Endothelial cell of umbilical vein (primary cell): ENCODE measurements around the gene BMP2. TPM values are rescaled to one million over a fixed set of nuclear protein-coding genes. Genes with fewer than 3 reads are reported as not detected.

Experiments
- BruUV-seq: library from RNA; stranded (reverse); fragments of 400-500 nt; replicated peaks from 2 replicates; lab custom pipeline; 2021; lab: Mats Ljungman, UMichigan
- CTCF ChIA-PET: fragments of 300-600, 350-600 bp; sonication (Branson Sonifier 250); formaldehyde crosslinking; loops from one replicate; lab custom pipeline; 2021; ENCODE audit warnings: antibody characterized with exemption, inconsistent platforms; lab: Charles Lee
- POLR2A ChIA-PET: fragments of 300-600, 350-600 bp; sonication (Branson Sonifier 250); formaldehyde crosslinking; loops from one replicate; lab custom pipeline; 2021; ENCODE audit warnings: antibody characterized with exemption, inconsistent platforms; lab: Charles Lee
- DNase-seq: peaks from one replicate; pipeline ENCODE4 v3.0.0-alpha.2; 2011; ENCODE audit warnings: low read depth, low spot score
- FAIRE-seq: peaks from 2 replicates; lab custom pipeline; 2011; peaks lifted over from hg19 to GRCh38; lab: Jason Lieb, UNC
- H2AFZ ChIP-seq: 2 replicates; pipeline ENCODE4 v1.6.0; 2012; ENCODE audit warnings: low read depth, low read length, control low read depth, inconsistent platforms
- H3K27ac ChIP-seq: 2 replicates; pipeline ENCODE4 v1.5.1; 2011; ENCODE audit warnings: low read depth, mild to moderate bottlenecking, control low read depth, low read length, moderate library complexity; ENCODE audit not compliant: insufficient read depth
- H3K27me3 ChIP-seq, 2 experiments: 2 replicates each; pipeline versions ENCODE4 v1.6.0 to v1.6.1; 2011; ENCODE audit warnings: low read length in 2 of 2, mixed read lengths in 1 of 2; ENCODE audit not compliant: control insufficient read depth in 2 of 2, insufficient read depth in 2 of 2
- H3K36me3 ChIP-seq, 2 experiments: 2 replicates in 1 of 2; 3 replicates in 1 of 2; pipeline ENCODE4 v1.5.1; 2011; ENCODE audit warnings: low read length in 2 of 2, mild to moderate bottlenecking in 1 of 2, moderate library complexity in 1 of 2; ENCODE audit not compliant: control insufficient read depth in 2 of 2, insufficient read depth in 2 of 2; ENCODE audit errors: extremely low read depth in 1 of 2
- H3K4me1 ChIP-seq: 3 replicates; pipeline ENCODE4 v1.5.1; 2011; ENCODE audit warnings: mild to moderate bottlenecking, low read length; ENCODE audit not compliant: control insufficient read depth, insufficient read depth; ENCODE audit errors: extremely low read depth
- H3K4me2 ChIP-seq: 2 replicates; pipeline ENCODE4 v1.6.1; 2011; ENCODE audit warnings: low read length, control low read depth, mixed read lengths; ENCODE audit not compliant: insufficient read depth
- H3K4me3 ChIP-seq, 3 experiments: fragments of 200-600 bp in 1 of 3; sonication (generic), shearing (Covaris generic) in 1 of 3; replicated peaks in 1 of 3; 2 replicates each; pipeline ENCODE4 v1.5.1; 2011 to 2016; ENCODE audit warnings: control low read depth in 3 of 3, low read length in 3 of 3, mild to moderate bottlenecking in 2 of 3, inconsistent platforms in 1 of 3, low read depth in 1 of 3, moderate library complexity in 1 of 3; ENCODE audit not compliant: insufficient read depth in 1 of 3
- H3K79me2 ChIP-seq: 2 replicates; pipeline ENCODE4 v1.6.0; 2012; ENCODE audit warnings: low read length, inconsistent platforms; ENCODE audit not compliant: control insufficient read depth, insufficient read depth
- H3K9ac ChIP-seq: replicated peaks from 2 replicates; pipeline ENCODE3; 2011; ENCODE audit warnings: low read length, control low read depth; ENCODE audit not compliant: insufficient read depth; ENCODE audit errors: extremely low read depth
- H3K9me1 ChIP-seq: replicated peaks from 3 replicates; pipeline ENCODE4 v1.6.0; 2011; ENCODE audit warnings: mild to moderate bottlenecking, low read length; ENCODE audit not compliant: control insufficient read depth, insufficient read depth; ENCODE audit errors: extremely low read depth
- H3K9me3 ChIP-seq: replicated peaks from 2 replicates; pipeline ENCODE4 v1.5.1; 2012; ENCODE audit warnings: low read length, inconsistent platforms; ENCODE audit not compliant: control insufficient read depth, insufficient read depth
- H4K20me1 ChIP-seq: replicated peaks from 2 replicates; pipeline ENCODE3; 2011; ENCODE audit warnings: mild to moderate bottlenecking, low read length; ENCODE audit not compliant: control insufficient read depth, insufficient read depth; ENCODE audit errors: extremely low read depth
- EZH2 ChIP-seq: IDR thresholded peaks from 2 replicates; pipeline ENCODE4 v1.6.1; 2012; ENCODE audit warnings: borderline replicate concordance, low read depth, mild to moderate bottlenecking, moderate library complexity, low read length, inconsistent platforms; ENCODE audit not compliant: severe bottlenecking
- FOS ChIP-seq: IDR thresholded peaks from 2 replicates; pipeline ENCODE4 v1.6.1; 2011; ENCODE audit warnings: mild to moderate bottlenecking, low read length, moderate library complexity, borderline replicate concordance; ENCODE audit not compliant: insufficient read depth
- GATA2 ChIP-seq: IDR thresholded peaks from 2 replicates; pipeline ENCODE4 v1.7.0; 2011; ENCODE audit warnings: low read depth, mild to moderate bottlenecking, moderate library complexity, mixed read lengths, low read length; ENCODE audit not compliant: insufficient read length, insufficient read depth
- JUN ChIP-seq: IDR thresholded peaks from 2 replicates; pipeline ENCODE4 v1.6.1; 2011; ENCODE audit warnings: borderline replicate concordance, low read depth; ENCODE audit not compliant: insufficient read length, insufficient read depth
- MAX ChIP-seq: IDR thresholded peaks from 2 replicates; pipeline ENCODE4 v1.6.1; 2011; ENCODE audit not compliant: insufficient read depth, insufficient read length
- MYC ChIP-seq: IDR thresholded peaks from one replicate; pipeline ENCODE4 v1.6.1; 2011; ENCODE audit warnings: mild to moderate bottlenecking, low read depth, low read length
- POLR2A ChIP-seq: IDR thresholded peaks from 2 replicates; pipeline ENCODE4 v1.6.1; 2012; ENCODE audit warnings: low read depth, mild to moderate bottlenecking, control low read depth, low read length
- POLR2AphosphoS5 ChIP-seq: IDR thresholded peaks from 2 replicates; pipeline ENCODE4 v1.6.1; 2012; ENCODE audit warnings: low read depth, mild to moderate bottlenecking, control low read depth, low read length, moderate library complexity; ENCODE audit not compliant: insufficient read depth
- dilution Hi-C: fragments of 300-500 bp; cut with MboI; formaldehyde crosslinking; loops from one replicate; pipeline ENCODE4 v1.15.0; 2019; ENCODE audit warnings: low sequenced_read_pairs; ENCODE audit not compliant: extremely low pct_ligation_motif_present
- intact Hi-C: fragments of 100-400 bp; cut with micrococcal nuclease; formaldehyde crosslinking; loops from one replicate; pipeline ENCODE4 v1.10.0; 2022
- polyA plus RNA-seq, 4 experiments: library from polyadenylated mRNA; depleted of rRNA in 3 of 4; stranded (reverse) in 3 of 4; unstranded in 1 of 4; fragments of >200 nt; gene quantifications; 2 replicates each; pipeline versions ENCODE4 v1.2.1 to v1.2.3, GENCODE V29; 2011 to 2012; ENCODE audit warnings: missing spikeins in 1 of 4
- total RNA-seq: library from RNA; stranded (reverse); gene quantifications from 2 replicates; pipeline ENCODE4 v1.2.3, GENCODE V29; 2021
- TF ChIP-seq, protein P1 (sequence below), 2 donors: IDR thresholded peaks; 1 replicate in 1 of 2; 2 replicates in 1 of 2; pipeline ENCODE4 v1.5.1; 2011; ENCODE audit warnings: low read length in 2 of 2, mild to moderate bottlenecking in 2 of 2, moderate library complexity in 2 of 2, control low read depth in 1 of 2, inconsistent platforms in 1 of 2, low read depth in 1 of 2; ENCODE audit not compliant: insufficient read depth in 1 of 2; ENCODE audit errors: extremely low read depth in 1 of 2

Gene BMP2
- total and polyA plus RNA-seq, 2 donors (not counting 3 experiments of a cell fraction or from before 2014, with no cell fraction given): 7.1 to 15.7 TPM

GRCh38 chr20:6764619-6765018, 2.9 kb upstream of the BMP2 start:
- intact Hi-C loops: loop anchor here (1.0 to 5.0 kb wide), 8 partner anchors 55 to 613 kb away; no protein-coding TSS in a partner anchor
- Histone ChIP-seq H3K9ac (no peak overlapping the region), H3K9me1 (no peaks in the 10 kb centered on the region), H3K27me3 (no peaks in the 10 kb centered on the region), H3K4me3 (no peak overlapping the region), H4K20me1 (no peaks in the 10 kb centered on the region), H3K36me3 (no peaks in the 10 kb centered on the region), H3K9me3 (no peaks in the 10 kb centered on the region), H3K4me1 (peaks cover 11% of the 10 kb centered on the region), H3K4me2 (no peak overlapping the region), H2AFZ (no peak overlapping the region), H3K27ac (no peak overlapping the region), H3K79me2 (peaks cover 13% of the 10 kb centered on the region)
- TF ChIP-seq FOS (no peak), MAX (no peak), POLR2A (no peak), EZH2 (no peak), MYC (no peak), JUN (no peak), GATA2 (no peak), POLR2AphosphoS5 (no peak)
- TF ChIP-seq, protein P1, sequence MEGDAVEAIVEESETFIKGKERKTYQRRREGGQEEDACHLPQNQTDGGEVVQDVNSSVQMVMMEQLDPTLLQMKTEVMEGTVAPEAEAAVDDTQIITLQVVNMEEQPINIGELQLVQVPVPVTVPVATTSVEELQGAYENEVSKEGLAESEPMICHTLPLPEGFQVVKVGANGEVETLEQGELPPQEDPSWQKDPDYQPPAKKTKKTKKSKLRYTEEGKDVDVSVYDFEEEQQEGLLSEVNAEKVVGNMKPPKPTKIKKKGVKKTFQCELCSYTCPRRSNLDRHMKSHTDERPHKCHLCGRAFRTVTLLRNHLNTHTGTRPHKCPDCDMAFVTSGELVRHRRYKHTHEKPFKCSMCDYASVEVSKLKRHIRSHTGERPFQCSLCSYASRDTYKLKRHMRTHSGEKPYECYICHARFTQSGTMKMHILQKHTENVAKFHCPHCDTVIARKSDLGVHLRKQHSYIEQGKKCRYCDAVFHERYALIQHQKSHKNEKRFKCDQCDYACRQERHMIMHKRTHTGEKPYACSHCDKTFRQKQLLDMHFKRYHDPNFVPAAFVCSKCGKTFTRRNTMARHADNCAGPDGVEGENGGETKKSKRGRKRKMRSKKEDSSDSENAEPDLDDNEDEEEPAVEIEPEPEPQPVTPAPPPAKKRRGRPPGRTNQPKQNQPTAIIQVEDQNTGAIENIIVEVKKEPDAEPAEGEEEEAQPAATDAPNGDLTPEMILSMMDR (IDR thresholded peaks at IDR 0.05; ENCODE audit: extremely low read depth in 1 of 2, insufficient read depth in 1 of 2, low read depth in 1 of 2, low read length in 2 of 2): no peak
- DNase-seq: no peak
- POLR2A ChIA-PET: no interaction called here
- BruUV-seq: no TSS peak
- CTCF ChIA-PET: interaction anchor here (2.1 to 3.5 kb wide), 3 partner anchors 9 to 521 kb away, joined by 6 to 45 read pairs (median 14); no protein-coding TSS in a partner anchor
- FAIRE-seq: no peak
- dilution Hi-C loops: no loop called here
